Neuronal stem cell (in vitro differentiated cells): Measurements from ENCODE around the gene CBR3.

Source experiments
- DNase-seq: peaks from one replicate; pipeline ENCODE4 v3.0.0-alpha.2; 2013; ENCODE audit warnings: low spot score
- H2AFZ ChIP-seq: one replicate; pipeline ENCODE4 v1.6.1; 2013; ENCODE audit warnings: mild to moderate bottlenecking, low read length, inconsistent platforms
- H2AK5ac ChIP-seq: 2 replicates; pipeline ENCODE4 v1.6.1; 2013; ENCODE audit warnings: low read depth, mild to moderate bottlenecking, inconsistent platforms, low read length, moderate library complexity, mixed read lengths
- H2BK120ac ChIP-seq: 2 replicates; pipeline ENCODE4 v1.6.1; 2013; ENCODE audit warnings: low read depth, mild to moderate bottlenecking, inconsistent platforms, low read length, moderate library complexity, mixed read lengths
- H2BK12ac ChIP-seq: one replicate; pipeline ENCODE4 v1.6.1; 2013; ENCODE audit warnings: low read length, inconsistent platforms
- H2BK15ac ChIP-seq: 2 replicates; pipeline ENCODE4 v1.6.1; 2013; ENCODE audit warnings: mild to moderate bottlenecking, low read length, inconsistent platforms, mixed read lengths
- H2BK5ac ChIP-seq: one replicate; pipeline ENCODE4 v1.6.1; 2013; ENCODE audit warnings: inconsistent platforms, mild to moderate bottlenecking, low read length, moderate library complexity
- H3K14ac ChIP-seq: one replicate; pipeline ENCODE4 v1.6.1; 2013; ENCODE audit warnings: low read length, inconsistent platforms
- H3K18ac ChIP-seq: 2 replicates; pipeline ENCODE4 v1.6.1; 2013; ENCODE audit warnings: low read length, inconsistent platforms
- H3K23ac ChIP-seq: 2 replicates; pipeline ENCODE4 v1.6.1; 2013; ENCODE audit warnings: low read depth, mild to moderate bottlenecking, mixed read lengths, low read length, inconsistent platforms; ENCODE audit not compliant: poor library complexity
- H3K27ac ChIP-seq: replicated peaks from 3 replicates; pipeline ENCODE4 v1.5.1; 2013; ENCODE audit warnings: low read length, inconsistent platforms
- H3K27me3 ChIP-seq, 3 experiments: 2 replicates each; pipeline ENCODE4 v1.6.1; 2013; ENCODE audit warnings: low read length in 3 of 3, mild to moderate bottlenecking in 2 of 3, inconsistent platforms in 1 of 3, low read depth in 1 of 3, mixed read lengths in 1 of 3, moderate library complexity in 1 of 3; ENCODE audit not compliant: control insufficient read depth in 3 of 3, insufficient read depth in 3 of 3
- H3K36me3 ChIP-seq, 2 donors: replicated peaks in 1 of 2; 2 replicates each; pipeline ENCODE4 v1.6.1; 2013; ENCODE audit warnings: low read length in 2 of 2; ENCODE audit not compliant: control insufficient read depth in 2 of 2, insufficient read depth in 2 of 2
- H3K4ac ChIP-seq: 2 replicates; pipeline ENCODE4 v1.6.1; 2013; ENCODE audit warnings: inconsistent platforms, mild to moderate bottlenecking, low read length, moderate library complexity
- H3K4me1 ChIP-seq, 2 donors: 1 replicate in 1 of 2; 2 replicates in 1 of 2; pipeline ENCODE4 v1.6.1; 2013; ENCODE audit warnings: low read length in 2 of 2, low read depth in 1 of 2; ENCODE audit not compliant: control insufficient read depth in 2 of 2, insufficient read depth in 1 of 2
- H3K4me2 ChIP-seq: one replicate; pipeline ENCODE4 v1.6.1; 2013; ENCODE audit warnings: mild to moderate bottlenecking, low read length, inconsistent platforms; ENCODE audit not compliant: insufficient read depth, poor library complexity, severe bottlenecking
- H3K4me3 ChIP-seq, 2 donors: 2 replicates each; pipeline ENCODE4 v1.5.1; 2013; ENCODE audit warnings: low read length in 2 of 2, mild to moderate bottlenecking in 2 of 2, inconsistent platforms in 1 of 2, moderate library complexity in 1 of 2
- H3K79me1 ChIP-seq: one replicate; pipeline ENCODE4 v1.6.1; 2013; ENCODE audit warnings: low read depth, mild to moderate bottlenecking, inconsistent platforms, low read length, moderate library complexity
- H3K9ac ChIP-seq: one replicate; pipeline ENCODE4 v1.6.1; 2013; ENCODE audit warnings: mild to moderate bottlenecking, low read depth, low read length, inconsistent platforms; ENCODE audit not compliant: poor library complexity
- H3K9me3 ChIP-seq, 2 donors: replicated peaks in 1 of 2; 2 replicates each; pipeline versions ENCODE3 to v1.6.1; 2013; ENCODE audit warnings: low read length in 2 of 2, mild to moderate bottlenecking in 2 of 2, inconsistent platforms in 1 of 2, low read depth in 1 of 2, mixed read lengths in 1 of 2, moderate library complexity in 1 of 2; ENCODE audit not compliant: control insufficient read depth in 2 of 2, insufficient read depth in 1 of 2
- H4K8ac ChIP-seq: one replicate; pipeline ENCODE4 v1.6.1; 2013; ENCODE audit warnings: low read depth, mild to moderate bottlenecking, inconsistent platforms, low read length, moderate library complexity
- H4K91ac ChIP-seq: one replicate; pipeline ENCODE4 v1.6.1; 2013; ENCODE audit warnings: low read length, low read depth, mild to moderate bottlenecking, inconsistent platforms; ENCODE audit not compliant: poor library complexity
- WGBS, 2 donors: extraction: QIAGEN DNeasy Blood & Tissue Kit; methylation state at CpG; one replicate each; pipeline ENCODE4 v1.1.7; 2013; ENCODE audit warnings: missing lambda C conversion rate in 2 of 2, mixed read lengths in 1 of 2; ENCODE audit not compliant: insufficient read length in 2 of 2, insufficient replicate concordance in 1 of 2; ENCODE audit errors: extremely low coverage in 2 of 2; 5-methylcytosine and 5-hydroxymethylcytosine counted together

CBR3 gene

DNA sequence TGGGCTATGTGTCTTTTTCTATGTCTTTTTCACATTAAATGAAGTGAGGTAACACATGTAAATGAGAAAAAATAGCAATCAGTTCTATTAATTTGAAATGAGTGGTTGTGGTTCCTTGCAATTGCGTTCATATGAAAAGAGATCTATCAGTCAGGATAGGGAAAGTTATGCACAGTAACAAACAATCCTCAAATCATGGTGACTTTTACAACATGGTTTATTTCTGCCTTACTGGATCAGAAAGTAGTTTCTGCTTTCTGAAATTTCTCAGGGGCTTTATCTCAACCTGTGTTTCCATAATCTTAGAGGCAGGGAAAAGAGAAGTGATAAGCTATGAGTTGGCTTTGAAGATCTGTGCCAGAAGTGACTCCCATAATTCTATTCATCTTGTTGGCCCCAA is 60.7 kb downstream of the CBR3 start:
- no peak overlapping the region for H3K4me3 ChIP-seq
- H3K9me3 ChIP-seq: no peaks in the 10 kb centered on the region
- H4K91ac ChIP-seq: no peak overlapping the region
- WGBS, 2 donors: no CpG with 5 or more reads among the region's 1 CpG
- H3K4ac ChIP-seq: no peak overlapping the region
- no peak overlapping the region for H3K18ac ChIP-seq
- H3K27ac ChIP-seq: no peak overlapping the region
- H2AFZ ChIP-seq: no peak overlapping the region
- no peaks in the 10 kb centered on the region for H3K27me3 ChIP-seq
- no peak for DNase-seq
- H3K9ac ChIP-seq: no peak overlapping the region
- no peak overlapping the region for H4K8ac ChIP-seq
- H2BK5ac ChIP-seq: no peak overlapping the region
- H2AK5ac ChIP-seq: no peak overlapping the region
- H2BK120ac ChIP-seq: no peak overlapping the region
- H3K4me1 ChIP-seq: peaks cover 0 to 3% of the 10 kb centered on the region in 2 donors
- H2BK12ac ChIP-seq: no peak overlapping the region
- no peaks in the 10 kb centered on the region for H3K79me1 ChIP-seq
- H3K4me2 ChIP-seq: no peak overlapping the region
- H2BK15ac ChIP-seq: no peak overlapping the region
- peaks cover 0 to 13% of the 10 kb centered on the region in 2 donors for H3K36me3 ChIP-seq
- H3K14ac ChIP-seq: no peak overlapping the region
- no peak overlapping the region for H3K23ac ChIP-seq
